HepG2 (cell line): Measurements from ENCODE around the gene NRSN2. TPM values are rescaled to one million over a fixed set of nuclear protein-coding genes. Genes with fewer than 3 reads are reported as not detected.

Experiments used
- AGO1 ChIP-seq: fragments of 200-400 bp; formaldehyde crosslinking; IDR thresholded peaks from 2 replicates; pipeline ENCODE4 v1.6.1; 2017; ENCODE audit warnings: mild to moderate bottlenecking, low read depth, low read length, moderate library complexity; ENCODE audit not compliant: poor library complexity, severe bottlenecking
- CTCF ChIP-seq: sonication (generic); formaldehyde crosslinking; IDR thresholded peaks from 2 replicates; pipeline ENCODE4 v1.5.0; 2020; ENCODE audit warnings: mild to moderate bottlenecking, missing genetic modification reagents, moderate library complexity
- HHEX ChIP-seq: IDR thresholded peaks from 2 replicates; pipeline ENCODE4 v1.6.1; 2016; ENCODE audit warnings: control low read depth
- NAIF1 ChIP-seq: sonication (generic); formaldehyde crosslinking; IDR thresholded peaks from 2 replicates; pipeline ENCODE4 v1.5.0; 2020; ENCODE audit warnings: mild to moderate bottlenecking, missing genetic modification reagents, borderline replicate concordance
- SOX6 ChIP-seq, 2 experiments: fragments of 450-650 bp in 1 of 2; sonication (generic) in 1 of 2; formaldehyde crosslinking in 1 of 2; IDR thresholded peaks; 2 replicates each; pipeline versions ENCODE4 v1.4.0 to v1.6.1; 2017 to 2020; ENCODE audit warnings: antibody characterized with exemption in 1 of 2, mild to moderate bottlenecking in 1 of 2, missing genetic modification reagents in 1 of 2
- ZBTB43 ChIP-seq: sonication (generic); formaldehyde crosslinking; conservative IDR thresholded peaks from 2 replicates; pipeline ENCODE4 v1.4.0; 2020; ENCODE audit warnings: missing genetic modification reagents
- ZNF441 ChIP-seq: sonication (generic); formaldehyde crosslinking; IDR thresholded peaks from 2 replicates; pipeline ENCODE4 v1.7.0; 2021; ENCODE audit warnings: missing genetic modification reagents, borderline replicate concordance
- ZNF709 ChIP-seq: sonication (generic); formaldehyde crosslinking; IDR thresholded peaks from 2 replicates; pipeline ENCODE4 v1.5.0; 2020; ENCODE audit warnings: mild to moderate bottlenecking, missing genetic modification reagents
- polyA plus RNA-seq, 8 experiments: library from polyadenylated mRNA; depleted of rRNA in 3 of 8; stranded (reverse) in 7 of 8; unstranded in 1 of 8; fragments of >200 nt; fragmentation: Illumina TruSeq in 4 of 8; extraction: Trizol in 4 of 8; gene quantifications; 2 replicates each; pipeline versions ENCODE4 v1.2.1 to v1.2.3, GENCODE V29; 2011 to 2016; ENCODE audit warnings: low read depth in 4 of 8, missing spikeins in 1 of 8, mixed read lengths in 1 of 8; ENCODE audit not compliant: insufficient read depth in 1 of 8
- total RNA-seq, 5 experiments: library from RNA; depleted of rRNA; stranded (reverse); fragments of >200 nt; fragmentation: Illumina TruSeq; extraction: Trizol; gene quantifications; 2 replicates each; pipeline ENCODE4 v1.2.3, GENCODE V29; 2016; ENCODE audit warnings: low read depth in 1 of 5
- TF ChIP-seq, protein P1 (sequence below): IDR thresholded peaks from 2 replicates; pipeline ENCODE4 v1.6.1; 2016; ENCODE audit warnings: mild to moderate bottlenecking
- TF ChIP-seq, protein P2 (sequence below), 2 experiments: fragments of 450-650 bp in 1 of 2; sonication (generic) in 1 of 2; formaldehyde crosslinking; IDR thresholded peaks; 2 replicates each; pipeline versions ENCODE4 v1.5.0 to v1.8.0; 2020 to 2022; ENCODE audit warnings: mild to moderate bottlenecking in 1 of 2, missing genetic modification reagents in 1 of 2
- TF ChIP-seq, protein P3 (sequence below), 2 experiments: fragments of 450-650 bp in 1 of 2; sonication (generic) in 1 of 2; formaldehyde crosslinking in 1 of 2; IDR thresholded peaks; 2 replicates each; pipeline versions ENCODE4 v1.6.1 to v1.8.0; 2016 to 2022; ENCODE audit warnings: antibody characterized with exemption in 1 of 2, mild to moderate bottlenecking in 1 of 2, missing genetic modification reagents in 1 of 2

NRSN2 gene
- total and polyA plus RNA-seq, 2 of the 13 experiments (the other 11 are each of a cell fraction or from before 2014, with no cell fraction given): 32.3 to 49.4 TPM

DNA sequence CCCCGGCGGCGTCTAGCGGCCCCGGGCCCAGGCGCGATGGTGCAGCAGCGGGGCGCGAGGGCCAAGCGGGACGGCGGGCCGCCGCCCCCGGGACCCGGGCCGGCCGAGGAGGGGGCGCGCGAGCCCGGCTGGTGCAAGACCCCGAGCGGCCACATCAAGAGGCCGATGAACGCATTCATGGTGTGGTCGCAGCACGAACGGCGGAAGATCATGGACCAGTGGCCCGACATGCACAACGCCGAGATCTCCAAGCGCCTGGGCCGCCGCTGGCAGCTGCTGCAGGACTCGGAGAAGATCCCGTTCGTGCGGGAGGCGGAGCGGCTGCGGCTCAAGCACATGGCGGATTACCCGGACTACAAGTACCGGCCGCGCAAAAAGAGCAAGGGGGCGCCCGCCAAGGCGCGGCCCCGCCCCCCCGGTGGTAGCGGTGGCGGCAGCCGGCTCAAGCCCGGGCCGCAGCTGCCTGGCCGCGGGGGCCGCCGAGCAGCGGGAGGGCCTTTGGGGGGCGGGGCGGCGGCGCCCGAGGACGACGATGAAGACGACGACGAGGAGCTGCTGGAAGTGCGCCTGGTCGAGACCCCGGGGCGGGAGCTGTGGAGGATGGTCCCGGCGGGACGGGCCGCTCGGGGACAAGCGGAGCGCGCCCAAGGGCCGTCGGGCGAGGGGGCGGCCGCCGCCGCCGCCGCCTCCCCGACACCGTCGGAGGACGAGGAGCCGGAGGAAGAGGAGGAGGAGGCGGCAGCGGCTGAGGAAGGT is 20.8 kb upstream of the NRSN2 start (continued):
- TF ChIP-seq AGO1 (peak; percentile 4), ZNF441 (no peak), NAIF1 (CRISPR knock-in tag) (peak; percentile 33; the same call in 1 of the 2 replicates), ZNF709 (CRISPR knock-in tag) (peak; percentile 13; the same call in 1 of the 2 replicates), CTCF (CRISPR knock-in tag) (peak; percentile 34), HHEX (CRISPR knock-in tag) (no peak), ZBTB43 (CRISPR knock-in tag) (no peak), SOX6 (IDR thresholded peaks at IDR 0.05) (no peak), SOX6 (CRISPR knock-in tag; IDR thresholded peaks at IDR 0.05) (peak; percentile 46)
- TF ChIP-seq, protein P1, sequence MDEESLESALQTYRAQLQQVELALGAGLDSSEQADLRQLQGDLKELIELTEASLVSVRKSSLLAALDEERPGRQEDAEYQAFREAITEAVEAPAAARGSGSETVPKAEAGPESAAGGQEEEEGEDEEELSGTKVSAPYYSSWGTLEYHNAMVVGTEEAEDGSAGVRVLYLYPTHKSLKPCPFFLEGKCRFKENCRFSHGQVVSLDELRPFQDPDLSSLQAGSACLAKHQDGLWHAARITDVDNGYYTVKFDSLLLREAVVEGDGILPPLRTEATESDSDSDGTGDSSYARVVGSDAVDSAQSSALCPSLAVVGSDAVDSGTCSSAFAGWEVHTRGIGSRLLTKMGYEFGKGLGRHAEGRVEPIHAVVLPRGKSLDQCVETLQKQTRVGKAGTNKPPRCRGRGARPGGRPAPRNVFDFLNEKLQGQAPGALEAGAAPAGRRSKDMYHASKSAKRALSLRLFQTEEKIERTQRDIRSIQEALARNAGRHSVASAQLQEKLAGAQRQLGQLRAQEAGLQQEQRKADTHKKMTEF (CRISPR knock-in tag): no peak
- TF ChIP-seq, protein P2, sequence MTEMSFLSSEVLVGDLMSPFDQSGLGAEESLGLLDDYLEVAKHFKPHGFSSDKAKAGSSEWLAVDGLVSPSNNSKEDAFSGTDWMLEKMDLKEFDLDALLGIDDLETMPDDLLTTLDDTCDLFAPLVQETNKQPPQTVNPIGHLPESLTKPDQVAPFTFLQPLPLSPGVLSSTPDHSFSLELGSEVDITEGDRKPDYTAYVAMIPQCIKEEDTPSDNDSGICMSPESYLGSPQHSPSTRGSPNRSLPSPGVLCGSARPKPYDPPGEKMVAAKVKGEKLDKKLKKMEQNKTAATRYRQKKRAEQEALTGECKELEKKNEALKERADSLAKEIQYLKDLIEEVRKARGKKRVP (CRISPR knock-in tag; IDR thresholded peaks at IDR 0.05): 0 out of 4 replicates have a peak, but pooled peaks of 1 of the 2 experiments have one; percentile 30
- TF ChIP-seq, protein P3, sequence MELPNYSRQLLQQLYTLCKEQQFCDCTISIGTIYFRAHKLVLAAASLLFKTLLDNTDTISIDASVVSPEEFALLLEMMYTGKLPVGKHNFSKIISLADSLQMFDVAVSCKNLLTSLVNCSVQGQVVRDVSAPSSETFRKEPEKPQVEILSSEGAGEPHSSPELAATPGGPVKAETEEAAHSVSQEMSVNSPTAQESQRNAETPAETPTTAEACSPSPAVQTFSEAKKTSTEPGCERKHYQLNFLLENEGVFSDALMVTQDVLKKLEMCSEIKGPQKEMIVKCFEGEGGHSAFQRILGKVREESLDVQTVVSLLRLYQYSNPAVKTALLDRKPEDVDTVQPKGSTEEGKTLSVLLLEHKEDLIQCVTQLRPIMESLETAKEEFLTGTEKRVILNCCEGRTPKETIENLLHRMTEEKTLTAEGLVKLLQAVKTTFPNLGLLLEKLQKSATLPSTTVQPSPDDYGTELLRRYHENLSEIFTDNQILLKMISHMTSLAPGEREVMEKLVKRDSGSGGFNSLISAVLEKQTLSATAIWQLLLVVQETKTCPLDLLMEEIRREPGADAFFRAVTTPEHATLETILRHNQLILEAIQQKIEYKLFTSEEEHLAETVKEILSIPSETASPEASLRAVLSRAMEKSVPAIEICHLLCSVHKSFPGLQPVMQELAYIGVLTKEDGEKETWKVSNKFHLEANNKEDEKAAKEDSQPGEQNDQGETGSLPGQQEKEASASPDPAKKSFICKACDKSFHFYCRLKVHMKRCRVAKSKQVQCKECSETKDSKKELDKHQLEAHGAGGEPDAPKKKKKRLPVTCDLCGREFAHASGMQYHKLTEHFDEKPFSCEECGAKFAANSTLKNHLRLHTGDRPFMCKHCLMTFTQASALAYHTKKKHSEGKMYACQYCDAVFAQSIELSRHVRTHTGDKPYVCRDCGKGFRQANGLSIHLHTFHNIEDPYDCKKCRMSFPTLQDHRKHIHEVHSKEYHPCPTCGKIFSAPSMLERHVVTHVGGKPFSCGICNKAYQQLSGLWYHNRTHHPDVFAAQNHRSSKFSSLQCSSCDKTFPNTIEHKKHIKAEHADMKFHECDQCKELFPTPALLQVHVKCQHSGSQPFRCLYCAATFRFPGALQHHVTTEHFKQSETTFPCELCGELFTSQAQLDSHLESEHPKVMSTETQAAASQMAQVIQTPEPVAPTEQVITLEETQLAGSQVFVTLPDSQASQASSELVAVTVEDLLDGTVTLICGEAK (IDR thresholded peaks at IDR 0.05): no peak
- TF ChIP-seq, protein P3 (CRISPR knock-in tag; IDR thresholded peaks at IDR 0.05): 0 out of 2 replicates have a peak, but pooled peaks have one; percentile 22
